OCI-LY1 (cell line): ENCODE results near the gene SHH.

Experiments used
- H2AFZ ChIP-seq: fragments of 200-600 bp; sonication (generic), shearing (Covaris generic); 2 replicates; pipeline ENCODE4 v1.6.0; 2014; ENCODE audit warnings: antibody characterized with exemption, mild to moderate bottlenecking, low read length
- H3F3A ChIP-seq: fragments of 200-600 bp; sonication (generic), shearing (Covaris generic); 2 replicates; pipeline ENCODE4 v1.6.0; 2014; ENCODE audit warnings: mild to moderate bottlenecking, antibody characterized with exemption, low read length, moderate library complexity; ENCODE audit not compliant: insufficient read depth
- H3K27ac ChIP-seq: fragments of 200-600 bp; sonication (generic); 2 replicates; pipeline ENCODE4 v1.5.1; 2014; ENCODE audit warnings: low read length, mixed run types, mild to moderate bottlenecking, low read depth; ENCODE audit not compliant: poor library complexity, severe bottlenecking
- H3K27me3 ChIP-seq: fragments of 200-600 bp; sonication (generic); 2 replicates; pipeline ENCODE4 v1.6.0; 2014; ENCODE audit warnings: antibody characterized with exemption, mild to moderate bottlenecking, low read length, moderate library complexity; ENCODE audit not compliant: insufficient read depth
- H3K36me3 ChIP-seq: fragments of 200-600 bp; sonication (generic); 2 replicates; pipeline ENCODE4 v1.6.1; 2014; ENCODE audit warnings: mild to moderate bottlenecking, antibody characterized with exemption, low read length, moderate library complexity, mixed read lengths; ENCODE audit not compliant: insufficient read depth
- H3K4me1 ChIP-seq: fragments of 200-600 bp; sonication (generic); 2 replicates; pipeline ENCODE4 v1.5.1; 2014; ENCODE audit warnings: mild to moderate bottlenecking, low read length, moderate library complexity; ENCODE audit not compliant: insufficient read depth, severe bottlenecking
- H3K4me2 ChIP-seq: fragments of 200-600 bp; sonication (generic), shearing (Covaris generic); 2 replicates; pipeline ENCODE4 v1.6.1; 2014; ENCODE audit warnings: low read length
- H3K4me3 ChIP-seq: fragments of 200-600 bp; sonication (generic); 2 replicates; pipeline ENCODE4 v1.5.1; 2014; ENCODE audit warnings: low read length, low read depth, mild to moderate bottlenecking, mixed read lengths; ENCODE audit not compliant: poor library complexity, severe bottlenecking
- H3K79me2 ChIP-seq: fragments of 200-600 bp; shearing (Covaris generic); 2 replicates; pipeline ENCODE4 v1.6.1; 2016; ENCODE audit warnings: mixed run types, low read length, mixed read lengths; ENCODE audit not compliant: insufficient read depth
- H3K9ac ChIP-seq: fragments of 200-600 bp; sonication (generic), shearing (Covaris generic); 2 replicates; pipeline ENCODE4 v1.6.1; 2014; ENCODE audit warnings: mild to moderate bottlenecking, low read length, mixed read lengths
- H3K9me2 ChIP-seq: fragments of 200-600 bp; sonication (generic), shearing (Covaris generic); 2 replicates; pipeline ENCODE4 v1.6.1; 2014; ENCODE audit warnings: low read depth, mild to moderate bottlenecking, low read length, mixed read lengths
- H3K9me3 ChIP-seq: fragments of 200-600 bp; shearing (Covaris generic); 2 replicates; pipeline ENCODE4 v1.6.1; 2014; ENCODE audit warnings: low read length, mixed read lengths
- H4K20me1 ChIP-seq: fragments of 200-600 bp; sonication (generic), shearing (Covaris generic); 2 replicates; pipeline ENCODE4 v1.6.0; 2016; ENCODE audit warnings: mild to moderate bottlenecking, low read length; ENCODE audit not compliant: insufficient read depth
- CTCF ChIP-seq: fragments of 200-600 bp; sonication (generic), shearing (Covaris generic); IDR thresholded peaks from 2 replicates; pipeline ENCODE4 v1.5.1; 2017; ENCODE audit warnings: mild to moderate bottlenecking, antibody characterized with exemption, low read length, moderate library complexity, mixed read lengths
- EZH2 ChIP-seq: fragments of 200-600 bp; sonication (generic), shearing (Covaris generic); IDR thresholded peaks from 2 replicates; pipeline ENCODE4 v1.8.0; 2017; ENCODE audit warnings: borderline replicate concordance, mixed run types, mild to moderate bottlenecking, antibody characterized with exemption, low read length, moderate library complexity, mixed read lengths

The SHH gene

GRCh38 chr7:155860461-155860839, 48.2 kb upstream of the SHH start:
- no peak overlapping the region for H3K4me2 ChIP-seq
- H3K4me3 ChIP-seq, result no peak overlapping the region
- H3K4me1 ChIP-seq, result no peaks in the 10 kb centered on the region
- no peaks in the 10 kb centered on the region for H4K20me1 ChIP-seq
- H3F3A ChIP-seq, result no peaks in the 10 kb centered on the region
- no peaks in the 10 kb centered on the region for H3K36me3 ChIP-seq
- no peak overlapping the region for H3K9ac ChIP-seq
- no peaks in the 10 kb centered on the region for H3K9me2 ChIP-seq
- TF ChIP-seq CTCF, result no peak
- TF ChIP-seq EZH2, result no peak
- H2AFZ ChIP-seq, result no peak overlapping the region
- no peaks in the 10 kb centered on the region for H3K79me2 ChIP-seq
- no peak overlapping the region for H3K27ac ChIP-seq
- H3K9me3 ChIP-seq, result no peaks in the 10 kb centered on the region
- H3K27me3 ChIP-seq, result peaks cover 7% of the 10 kb centered on the region; the same call in 1 of the 2 replicates

- no peak overlapping the region for H3K4me3 ChIP-seq
- no peak overlapping the region for H3K9ac ChIP-seq
- no peaks in the 10 kb centered on the region; the same call in 1 of the 2 replicates for H3K27me3 ChIP-seq
- no peaks in the 10 kb centered on the region for H3K9me3 ChIP-seq
- H2AFZ ChIP-seq, result no peak overlapping the region
- H3K79me2 ChIP-seq, result no peaks in the 10 kb centered on the region
- no peaks in the 10 kb centered on the region for H3K36me3 ChIP-seq
- no peak overlapping the region for H3K4me2 ChIP-seq
- no peak overlapping the region for H3K27ac ChIP-seq
- no peaks in the 10 kb centered on the region for H3K9me2 ChIP-seq
- TF ChIP-seq EZH2 (no peak), CTCF (no peak)
- H3K4me1 ChIP-seq, result no peaks in the 10 kb centered on the region
- H4K20me1 ChIP-seq, result no peaks in the 10 kb centered on the region
- no peaks in the 10 kb centered on the region for H3F3A ChIP-seq
Observed at GRCh38 chr7:155858521-155859061, 46.3 kb upstream of the SHH start.

GRCh38 chr7:155857141-155857540, 44.9 kb upstream of the SHH start:
- H4K20me1 ChIP-seq, result no peaks in the 10 kb centered on the region
- H3K9ac ChIP-seq, result no peak overlapping the region
- no peaks in the 10 kb centered on the region for H3K9me3 ChIP-seq
- H3K36me3 ChIP-seq, result no peaks in the 10 kb centered on the region
- H3K27ac ChIP-seq, result no peak overlapping the region
- H2AFZ ChIP-seq, result no peak overlapping the region
- TF ChIP-seq CTCF (no peak), EZH2 (no peak)
- H3K4me1 ChIP-seq, result no peaks in the 10 kb centered on the region
- H3K4me2 ChIP-seq, result no peak overlapping the region
- no peaks in the 10 kb centered on the region for H3F3A ChIP-seq
- peaks cover 3% of the 10 kb centered on the region; the same call in 1 of the 2 replicates for H3K27me3 ChIP-seq
- H3K4me3 ChIP-seq, result no peak overlapping the region
- H3K79me2 ChIP-seq, result no peaks in the 10 kb centered on the region
- H3K9me2 ChIP-seq, result no peaks in the 10 kb centered on the region
